Right kidney (tissue), 1 donor: ENCODE measurements around the gene OSBPL3.
"Not testable (repeated sequence)": the region's sequence is repeated elsewhere in the genome, so short reads cannot be mapped to it uniquely, and the experiment has no call there.

Source experiments
- DNase-seq: peaks from one replicate; pipeline ENCODE4 v3.0.0-alpha.2; 2016

Gene OSBPL3

DNA sequence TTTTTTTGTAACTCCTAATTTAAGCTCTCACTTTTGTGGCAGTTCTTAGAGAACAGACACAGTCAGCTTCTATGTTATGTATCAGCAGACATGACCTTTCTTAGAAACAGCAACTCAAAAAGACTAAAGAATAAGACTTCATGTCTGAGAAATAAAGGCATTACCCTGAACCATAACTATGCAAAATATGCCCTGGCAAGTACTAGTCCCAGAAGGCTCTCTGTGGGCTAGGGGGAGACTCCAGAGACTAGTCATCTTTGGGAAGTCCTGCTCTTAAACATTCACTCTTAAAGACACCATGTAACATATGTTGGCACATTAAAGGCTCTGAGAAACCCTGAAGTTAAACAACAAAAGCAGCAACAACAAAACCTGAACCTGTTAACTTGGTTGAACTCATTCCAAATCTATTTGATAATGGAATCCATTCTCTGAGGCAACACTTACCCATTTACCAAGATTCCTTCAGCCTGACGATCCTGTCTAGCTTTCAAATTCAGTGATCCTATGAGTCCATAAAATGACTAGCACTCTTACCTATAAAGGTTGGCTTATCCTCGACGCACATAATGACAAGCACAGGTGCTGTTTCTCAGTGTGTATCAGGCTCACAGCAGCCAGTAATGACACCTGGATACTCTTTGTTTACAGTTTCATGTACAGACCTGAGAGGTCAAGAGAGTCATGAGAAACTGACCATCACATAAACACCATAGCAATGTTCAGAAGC, 62.3 kb downstream of the OSBPL3 start:
- DNase-seq = no peak

GRCh38 chr7:24916463-24917040, 63.4 kb downstream of the OSBPL3 start:
- DNase-seq = no peak

DNA sequence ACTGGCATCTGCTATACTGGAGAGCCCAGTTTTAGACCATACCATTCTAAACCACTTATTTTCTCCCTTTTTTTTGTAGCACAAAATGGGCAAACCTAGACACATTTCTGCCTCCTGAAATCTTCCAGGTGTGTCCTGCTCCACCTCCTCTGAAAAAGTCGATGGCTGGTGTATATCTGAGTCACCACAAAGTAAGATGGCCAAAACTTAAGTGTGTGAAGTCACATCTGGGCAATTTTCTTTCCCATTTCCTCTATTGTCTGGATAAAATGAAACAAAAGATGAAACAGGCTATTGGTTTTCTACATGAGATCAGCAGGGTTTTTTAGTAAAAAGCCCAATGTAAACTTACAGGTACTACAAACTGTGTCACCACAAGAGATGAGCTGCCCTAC, 65.5 kb downstream of the OSBPL3 start:
- no peak for DNase-seq

GRCh38 chr7:24913801-24914464, 66.0 kb downstream of the OSBPL3 start:
- DNase-seq = no peak

DNA sequence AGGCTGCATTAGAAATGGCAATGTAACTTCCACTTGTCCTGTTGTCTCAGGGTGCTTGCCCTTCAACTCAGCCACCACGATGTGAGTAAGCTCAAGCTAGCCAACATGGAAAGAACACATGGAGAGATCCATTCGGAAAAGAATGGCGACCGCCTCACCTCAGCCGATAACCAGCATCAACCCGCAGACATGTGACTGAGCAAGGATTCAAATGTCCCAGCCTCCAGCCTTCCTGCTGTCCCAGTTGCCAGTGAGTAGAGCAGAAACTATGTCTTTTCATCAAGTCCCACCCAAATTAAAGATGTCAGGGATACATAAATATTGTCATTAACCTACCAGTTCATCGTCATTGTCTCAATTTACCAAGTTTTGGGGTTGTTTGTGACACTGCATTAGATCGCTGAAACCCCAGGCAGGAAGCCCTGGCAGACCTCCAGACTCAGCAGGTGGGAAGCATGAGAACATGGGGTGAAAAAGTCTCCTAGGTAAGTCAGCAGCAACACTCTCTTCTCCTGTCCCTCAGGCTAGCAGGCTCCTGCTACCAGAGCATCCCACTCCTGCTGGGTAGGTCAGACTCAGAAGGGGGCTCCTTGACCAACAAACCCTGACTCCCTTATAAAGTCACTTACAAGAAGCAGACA, 67.0 kb downstream of the OSBPL3 start:
- no peak for DNase-seq

GRCh38 chr7:24912424-24912823, 67.6 kb downstream of the OSBPL3 start:
- no peak for DNase-seq

- DNase-seq = no peak
Observed at GRCh38 chr7:24911213-24911603, 68.8 kb downstream of the OSBPL3 start.

GRCh38 chr7:24910551-24911212, 69.3 kb downstream of the OSBPL3 start:
- no peak for DNase-seq

- no peak for DNase-seq
Observed at GRCh38 chr7:24908727-24909126, 71.3 kb downstream of the OSBPL3 start.

- no peak for DNase-seq
Observed at GRCh38 chr7:24908166-24908565, 71.8 kb downstream of the OSBPL3 start.

- DNase-seq = no peak
Observed at GRCh38 chr7:24907311-24907886, 72.6 kb downstream of the OSBPL3 start.

GRCh38 chr7:24905996-24906770, 73.8 kb downstream of the OSBPL3 start:
- no peak for DNase-seq

DNA sequence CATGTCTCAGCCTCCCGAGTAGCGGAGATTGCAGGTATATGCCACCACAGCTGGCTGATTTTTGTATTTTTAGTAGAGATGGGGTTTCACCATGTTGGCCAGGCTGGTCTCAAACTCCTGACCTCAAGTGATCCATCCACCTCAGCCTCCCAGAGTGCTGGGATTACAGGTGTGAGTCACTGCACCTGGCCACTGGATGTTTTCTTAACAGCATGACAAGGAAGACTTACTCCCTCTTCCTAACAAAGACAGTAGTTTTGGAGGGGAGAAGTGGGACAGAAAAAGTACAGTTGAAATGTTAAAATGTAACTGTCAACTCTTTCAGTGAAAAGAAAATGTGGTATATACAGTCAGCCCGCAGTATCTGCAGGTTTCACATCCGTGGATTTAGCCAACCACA, 76.0 kb downstream of the OSBPL3 start:
- not testable (repeated sequence) for DNase-seq

DNA sequence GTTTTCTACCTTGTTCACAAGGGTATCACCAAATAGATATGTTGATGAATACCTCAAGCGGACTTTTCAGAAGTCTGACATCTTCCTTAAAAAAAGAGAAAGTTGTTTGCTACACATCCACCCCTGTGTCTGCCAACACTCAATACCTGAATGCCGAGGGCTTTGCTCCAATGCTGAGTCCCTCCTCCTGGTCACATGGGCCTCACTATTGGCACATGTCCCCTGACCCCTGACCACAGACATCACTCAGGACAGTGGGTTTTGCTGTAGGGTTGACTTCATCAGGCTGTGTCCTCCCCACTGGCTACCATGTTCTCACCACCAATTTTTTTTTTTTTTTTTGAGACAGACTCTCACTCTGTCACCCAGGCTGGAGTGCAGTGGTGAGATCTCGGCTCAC, 76.4 kb downstream of the OSBPL3 start:
- DNase-seq = no peak

- no peak for DNase-seq
Observed at GRCh38 chr7:24902931-24903330, 77.0 kb downstream of the OSBPL3 start.

DNA sequence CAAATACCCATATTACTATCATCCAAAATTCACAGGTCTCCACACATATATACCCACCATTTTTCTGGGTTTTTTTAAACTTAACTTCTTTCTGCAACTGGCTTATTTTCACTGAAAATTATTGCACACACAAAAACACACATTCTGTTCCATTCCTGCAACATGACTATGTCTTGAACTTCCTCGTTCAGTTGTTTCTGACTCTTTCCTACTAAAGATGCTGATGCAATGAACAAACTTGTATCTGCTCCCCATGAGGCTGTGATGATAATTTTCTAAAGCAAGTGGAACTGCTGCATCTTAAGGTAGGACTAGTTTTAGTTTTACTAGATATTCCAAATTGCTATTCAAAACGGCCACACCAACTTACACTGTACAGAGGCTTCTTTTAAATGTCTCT, 77.7 kb downstream of the OSBPL3 start:
- no peak for DNase-seq

- no peak for DNase-seq
Observed at GRCh38 chr7:24899905-24900304, 80.1 kb downstream of the OSBPL3 start.

DNA sequence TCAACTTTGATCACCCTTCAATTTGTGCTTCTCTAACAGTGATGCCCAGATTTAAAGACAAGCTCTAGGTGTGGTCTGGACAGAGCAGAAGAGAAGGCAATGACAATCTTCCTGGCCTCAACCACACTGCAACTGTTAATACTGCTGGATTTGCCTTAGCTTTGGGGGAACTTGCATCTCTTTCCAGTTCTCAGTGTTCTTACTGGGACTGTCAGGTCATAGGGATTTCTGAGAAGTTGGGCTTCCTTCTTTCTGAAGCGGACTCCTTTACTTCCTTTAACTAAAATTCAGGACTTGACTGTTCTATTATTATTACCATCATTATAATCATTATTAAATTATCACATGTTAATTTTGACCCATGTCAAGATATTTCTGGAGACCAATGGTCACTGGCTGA, 80.8 kb downstream of the OSBPL3 start:
- DNase-seq = no peak

GRCh38 chr7:24898691-24899090, 81.3 kb downstream of the OSBPL3 start:
- no peak for DNase-seq

- no peak for DNase-seq
Observed at GRCh38 chr7:24896031-24896501, 83.9 kb downstream of the OSBPL3 start.

DNA sequence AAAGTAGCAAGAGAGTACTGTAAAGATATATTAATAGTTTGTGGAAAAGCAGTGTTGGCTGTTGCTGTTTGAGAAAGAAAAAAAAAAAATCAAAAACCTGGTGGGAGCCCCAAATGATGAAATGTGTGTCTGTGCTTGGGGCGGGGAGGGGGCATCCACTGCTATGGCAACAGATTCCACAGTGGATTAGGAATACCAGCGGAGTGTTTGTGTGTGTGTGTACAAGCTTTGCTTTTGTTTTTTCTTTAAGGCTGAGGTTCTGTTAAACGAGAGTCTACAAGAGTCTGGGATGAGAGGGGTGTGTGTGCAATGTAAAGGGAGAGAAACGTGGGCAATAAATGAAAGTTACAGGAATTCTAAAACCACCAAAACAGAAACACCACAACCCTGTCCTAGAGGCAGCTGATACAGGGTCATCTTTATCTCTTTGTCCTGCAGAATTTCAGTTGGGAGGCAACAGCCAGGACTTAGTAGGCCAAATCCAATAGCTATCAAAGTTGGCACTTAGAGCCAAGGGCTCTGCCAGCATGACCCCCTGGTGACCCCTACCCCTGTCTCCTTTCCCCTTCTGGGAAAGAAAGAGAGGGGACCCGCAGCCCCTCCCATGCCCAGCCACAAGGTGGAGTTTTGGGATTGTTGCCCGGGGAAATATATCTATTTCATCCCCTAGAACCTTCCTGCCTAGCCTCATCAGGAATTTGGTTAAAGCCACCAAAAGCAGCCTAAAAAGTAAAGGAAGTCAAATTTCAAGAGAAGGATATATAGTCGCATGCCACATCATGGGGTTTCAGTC, 85.4 kb downstream of the OSBPL3 start:
- no peak for DNase-seq
